HG03045 (cell line): Measurements from ENCODE around the gene GLRX5.
"Not testable (repeated sequence)": the region's sequence is repeated elsewhere in the genome, so short reads cannot be mapped to it uniquely, and the experiment has no call there.

ENCODE experiments used
- ATAC-seq: cut with Tn5 transposase; IDR thresholded peaks from one replicate; pipeline ENCODE4 v1.9.1; 2021; ENCODE audit warnings: mild to moderate bottlenecking, moderate library complexity; ENCODE audit not compliant: unreplicated experiment

GLRX5 gene

DNA sequence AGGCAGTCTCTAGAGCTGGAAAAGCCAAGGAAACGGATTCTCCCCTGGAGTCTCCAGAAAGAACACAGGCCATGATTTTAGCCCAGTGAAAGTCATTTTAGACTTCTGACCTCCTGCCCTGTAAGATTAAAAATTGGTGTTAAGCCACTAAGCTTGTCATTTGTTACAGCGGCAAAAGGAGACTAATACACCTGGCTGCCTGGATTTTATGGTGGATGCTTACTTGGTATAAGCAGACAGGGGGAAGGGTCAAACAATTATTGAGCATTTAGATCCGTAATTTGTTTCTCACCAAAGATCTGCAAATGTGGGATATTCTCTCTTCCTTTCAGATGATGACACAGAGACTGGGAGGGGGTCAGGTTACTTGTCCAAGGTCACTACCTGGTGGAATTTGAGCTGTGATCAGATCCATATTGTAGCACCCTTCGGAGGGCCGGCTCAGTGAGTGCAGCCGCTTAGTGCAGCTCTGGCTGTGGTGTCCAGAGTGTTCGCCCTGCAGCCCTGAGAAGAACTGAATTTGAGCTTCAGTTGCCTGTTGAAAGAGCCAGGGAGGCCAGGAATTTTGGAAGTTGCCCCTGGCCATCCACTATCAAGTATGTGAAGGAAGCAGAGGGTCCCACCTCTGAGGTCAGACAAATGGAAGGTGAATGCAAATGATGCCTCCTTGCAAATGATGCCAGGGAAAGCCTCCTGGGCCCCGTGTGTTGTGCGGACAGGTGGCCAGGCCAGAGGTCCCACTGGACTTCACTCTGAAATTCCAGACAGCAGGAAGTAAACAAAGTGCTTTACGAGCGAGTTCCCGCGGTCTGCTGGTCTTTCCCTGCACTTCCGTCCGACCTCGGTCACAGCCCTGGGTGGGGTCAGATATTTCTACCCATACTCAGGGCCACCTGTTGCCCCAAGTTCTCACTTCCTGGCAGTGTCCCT lies 15.1 kb downstream of the GLRX5 start:
- ATAC-seq, result no peak

DNA sequence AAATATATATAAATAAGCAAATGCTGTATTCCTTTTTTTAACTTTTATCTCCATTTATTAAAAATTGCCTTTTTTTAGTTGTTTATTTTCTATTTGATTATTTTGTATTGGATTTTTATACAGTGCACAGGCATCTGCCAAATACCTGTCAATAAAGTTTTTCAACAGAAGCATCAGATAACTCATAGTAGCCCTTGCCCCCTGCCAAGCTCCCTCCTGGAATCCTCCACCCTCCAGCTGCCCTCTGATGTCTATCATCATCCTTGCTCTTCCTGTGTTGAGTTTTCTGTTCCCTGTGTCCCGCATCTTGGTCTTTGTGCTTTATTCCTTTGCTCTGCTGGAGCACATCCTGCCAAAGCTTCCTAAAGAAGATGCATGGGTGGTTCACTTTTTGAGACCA lies 16.6 kb downstream of the GLRX5 start:
- ATAC-seq, result no peak

DNA sequence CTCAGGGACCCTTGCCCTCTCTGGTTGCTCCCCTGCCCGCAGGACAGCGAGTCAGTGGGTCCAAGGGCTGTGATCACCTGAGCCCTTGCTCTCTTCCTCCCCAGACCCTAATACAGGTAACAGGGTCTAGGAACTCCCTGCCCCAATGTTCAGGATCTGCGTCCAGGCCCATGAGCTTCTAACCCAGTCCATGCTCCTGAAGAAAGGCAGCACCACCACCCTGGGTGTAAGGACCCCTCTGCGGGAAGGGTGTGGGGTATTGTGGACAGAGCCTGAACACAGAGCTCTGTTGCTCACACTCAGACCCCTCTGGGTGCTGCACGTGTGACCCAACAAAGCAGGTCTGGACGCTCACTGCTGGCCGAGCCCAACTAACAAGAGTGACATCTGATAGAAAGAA lies 18.3 kb downstream of the GLRX5 start:
- no peak for ATAC-seq

DNA sequence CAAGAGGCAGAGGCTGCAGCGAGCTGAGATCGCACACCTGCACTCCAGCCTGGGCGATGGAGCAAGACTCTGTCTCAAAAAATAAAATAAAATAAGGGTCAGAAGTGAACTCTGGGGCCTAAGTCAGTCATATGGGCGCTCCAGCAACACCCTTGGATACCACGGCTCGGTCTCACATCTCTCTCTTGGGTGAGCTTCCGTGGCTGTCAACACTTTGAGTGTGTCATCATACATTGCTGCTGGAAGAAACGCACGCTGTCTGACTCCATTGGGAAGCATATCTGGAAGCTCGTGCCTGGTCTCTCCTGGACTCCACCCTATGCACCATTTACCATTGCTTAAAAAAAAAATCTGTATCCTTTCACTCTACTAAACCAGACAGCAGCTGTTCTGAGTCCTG lies 20.2 kb downstream of the GLRX5 start:
- no peak for ATAC-seq

DNA sequence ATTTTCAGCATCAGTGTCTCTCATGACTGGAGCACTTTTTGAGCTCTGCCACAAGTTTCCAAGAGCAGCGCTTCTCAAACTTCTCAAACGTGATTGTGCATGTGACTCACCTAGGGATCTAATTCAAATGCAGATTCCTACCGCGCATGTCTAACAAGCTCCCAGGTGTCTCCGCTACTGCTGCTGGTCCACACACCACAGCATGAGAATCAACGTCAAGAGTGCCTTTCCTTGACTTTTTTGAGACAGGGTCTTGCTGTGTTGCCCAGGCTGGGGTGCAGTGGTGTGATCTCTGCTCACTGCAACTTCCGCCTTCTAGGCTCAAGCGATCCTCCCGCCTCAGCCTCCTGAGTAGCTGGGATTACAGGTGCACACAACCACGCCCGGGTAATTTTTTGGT lies 22.4 kb downstream of the GLRX5 start:
- ATAC-seq, result no peak

DNA sequence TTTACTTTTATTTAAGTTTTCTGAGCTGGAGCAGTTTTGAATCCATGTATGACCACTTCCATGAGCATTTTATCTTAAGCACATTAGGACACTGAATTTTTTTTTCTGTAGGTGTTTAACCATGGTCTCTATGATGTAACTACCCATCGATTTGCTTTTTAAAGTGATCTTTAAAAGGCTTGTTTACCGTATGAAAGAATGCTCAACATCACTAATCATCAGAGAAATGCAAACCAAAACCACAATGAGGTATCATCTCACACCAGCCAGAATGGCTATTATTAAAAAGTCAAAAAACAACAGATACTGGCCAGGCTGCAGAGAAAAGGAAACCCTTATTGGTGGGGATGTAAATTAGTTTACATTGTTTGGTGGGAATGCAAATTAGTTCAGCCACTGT lies 23.0 kb downstream of the GLRX5 start:
- ATAC-seq, result no peak

DNA sequence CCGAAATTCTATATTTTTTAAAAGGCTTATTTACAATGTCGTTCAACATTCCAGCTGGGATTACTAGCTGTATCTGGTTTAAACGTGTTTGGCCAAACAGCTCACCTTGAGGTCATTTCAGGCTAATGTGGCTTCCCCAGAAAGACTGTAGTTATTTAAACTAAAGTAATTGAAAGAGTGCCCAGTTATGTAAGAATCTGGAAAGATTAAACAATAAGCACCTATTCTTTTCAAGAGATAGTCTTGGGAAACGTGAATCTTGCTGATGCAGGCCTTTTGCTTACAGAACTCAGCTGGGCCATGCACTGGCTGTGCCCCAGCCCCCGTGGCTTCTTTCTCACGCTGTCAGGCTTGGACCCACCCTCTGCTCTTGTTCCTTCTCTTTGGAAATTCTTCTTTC lies 24.4 kb downstream of the GLRX5 start:
- no peak for ATAC-seq

DNA sequence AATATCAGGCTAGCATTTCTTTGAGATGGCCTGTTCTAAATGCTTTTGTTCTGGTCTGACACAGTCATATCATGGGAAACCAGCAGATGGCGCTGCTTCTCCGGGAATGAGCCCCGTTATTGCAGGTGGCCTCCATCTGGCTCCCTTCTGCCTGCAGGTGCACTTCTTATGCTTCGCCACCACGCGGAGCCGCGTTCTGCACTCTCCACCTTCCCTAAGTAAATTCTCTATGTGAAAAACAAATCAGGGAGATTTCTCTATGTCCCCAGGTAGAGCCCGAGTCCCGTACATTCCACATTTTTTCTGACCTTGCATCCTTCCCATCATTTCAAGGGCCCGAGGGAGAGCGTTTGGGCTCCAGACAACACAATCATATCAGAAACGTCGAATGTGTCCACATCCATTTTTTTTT lies 26.2 kb downstream of the GLRX5 start:
- ATAC-seq, result peak; percentile 82

DNA sequence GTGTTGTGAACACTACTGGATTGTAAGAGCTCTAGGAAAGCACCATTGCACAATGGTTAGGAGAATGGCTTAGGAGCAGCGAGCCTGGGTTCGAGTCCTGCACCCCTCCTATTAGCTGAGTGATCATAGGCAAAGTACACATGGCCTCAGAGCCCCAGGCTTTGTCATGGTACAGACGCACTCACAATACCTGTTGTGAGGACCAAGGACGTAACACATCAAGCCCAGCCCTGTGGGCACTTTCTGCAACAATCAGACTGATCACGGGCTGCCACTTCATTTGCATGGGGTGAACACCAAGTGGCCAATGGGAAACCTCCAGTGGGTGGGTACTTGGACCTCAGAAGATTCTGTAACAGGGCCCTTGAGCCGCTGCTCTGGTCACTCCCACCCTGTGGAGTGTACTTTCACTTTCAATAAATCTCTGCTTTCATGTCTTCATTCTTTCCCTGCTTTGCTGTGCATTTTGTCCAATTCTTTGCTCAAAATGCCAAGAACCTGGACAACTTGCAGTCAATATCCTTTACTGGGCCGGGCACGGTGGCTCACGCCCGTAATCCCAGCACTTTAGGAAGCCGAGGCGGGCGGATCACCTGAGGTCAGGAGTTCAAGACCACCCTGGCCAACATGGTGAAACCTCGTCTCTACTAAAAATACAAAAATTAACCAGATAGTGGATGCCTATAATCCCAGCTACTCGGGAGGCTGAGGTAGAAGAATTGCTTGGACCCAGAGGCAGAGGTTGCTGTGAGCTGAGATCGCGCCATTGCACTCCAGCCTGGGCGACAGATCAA lies 28.2 kb downstream of the GLRX5 start:
- ATAC-seq, result no peak

DNA sequence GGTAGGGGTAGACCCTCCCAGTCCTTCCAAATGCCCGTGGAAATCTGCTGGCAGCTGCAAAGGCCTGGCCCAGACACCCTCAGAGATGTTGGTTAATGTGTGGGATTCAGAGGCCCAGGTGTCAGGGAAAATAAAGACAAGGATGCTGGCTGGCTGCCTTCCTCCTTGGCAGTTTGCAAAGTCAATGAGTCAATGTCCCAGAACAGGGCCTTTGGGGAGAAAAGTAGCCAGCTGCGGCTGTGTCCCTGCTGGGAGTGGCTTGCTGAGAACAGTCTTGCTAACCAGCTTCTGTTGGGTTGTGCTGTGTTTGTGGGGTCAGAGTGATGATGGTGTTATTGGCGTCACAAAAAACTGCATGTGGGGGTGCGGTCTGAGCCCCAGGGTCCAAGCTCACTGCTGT lies 29.2 kb downstream of the GLRX5 start:
- no peak for ATAC-seq

DNA sequence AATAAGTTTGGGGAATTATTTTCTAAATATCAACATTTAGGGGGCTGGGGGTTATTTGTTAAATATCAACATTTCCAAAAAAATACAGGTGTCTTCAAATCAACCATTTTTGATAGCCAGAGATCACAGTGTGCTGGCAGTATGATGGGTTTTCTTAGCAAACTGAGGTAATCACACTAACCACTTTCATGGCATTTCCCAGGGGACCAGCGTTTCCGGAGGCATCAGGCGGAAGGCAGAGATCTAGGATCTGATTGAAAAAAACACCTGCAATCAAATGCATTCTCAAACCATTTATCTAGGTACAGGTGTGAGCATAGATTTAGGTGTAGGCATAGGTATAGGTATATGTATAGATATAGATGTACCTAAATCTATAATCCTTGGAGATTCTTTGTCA lies 34.6 kb downstream of the GLRX5 start:
- ATAC-seq, result no peak

DNA sequence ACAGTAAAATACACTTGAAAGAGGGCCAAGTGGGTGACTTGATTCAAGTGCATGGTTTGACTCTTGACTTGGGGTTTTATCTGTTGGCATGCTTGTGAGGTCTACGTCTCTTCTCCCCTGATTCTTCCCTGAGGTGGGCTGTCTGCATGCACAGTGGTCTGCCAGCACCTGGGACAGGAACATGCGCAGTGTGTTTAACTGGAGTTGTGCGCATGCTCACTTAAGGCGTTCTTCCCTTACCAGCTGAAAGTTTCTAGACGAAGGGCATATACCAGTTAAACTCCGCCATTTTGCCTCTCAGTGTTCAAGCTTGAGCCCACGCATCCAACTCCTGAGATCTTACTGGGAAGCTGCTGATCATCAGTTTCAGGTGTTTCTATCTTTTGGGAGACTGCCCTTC lies 38.5 kb downstream of the GLRX5 start:
- ATAC-seq, result no peak

DNA sequence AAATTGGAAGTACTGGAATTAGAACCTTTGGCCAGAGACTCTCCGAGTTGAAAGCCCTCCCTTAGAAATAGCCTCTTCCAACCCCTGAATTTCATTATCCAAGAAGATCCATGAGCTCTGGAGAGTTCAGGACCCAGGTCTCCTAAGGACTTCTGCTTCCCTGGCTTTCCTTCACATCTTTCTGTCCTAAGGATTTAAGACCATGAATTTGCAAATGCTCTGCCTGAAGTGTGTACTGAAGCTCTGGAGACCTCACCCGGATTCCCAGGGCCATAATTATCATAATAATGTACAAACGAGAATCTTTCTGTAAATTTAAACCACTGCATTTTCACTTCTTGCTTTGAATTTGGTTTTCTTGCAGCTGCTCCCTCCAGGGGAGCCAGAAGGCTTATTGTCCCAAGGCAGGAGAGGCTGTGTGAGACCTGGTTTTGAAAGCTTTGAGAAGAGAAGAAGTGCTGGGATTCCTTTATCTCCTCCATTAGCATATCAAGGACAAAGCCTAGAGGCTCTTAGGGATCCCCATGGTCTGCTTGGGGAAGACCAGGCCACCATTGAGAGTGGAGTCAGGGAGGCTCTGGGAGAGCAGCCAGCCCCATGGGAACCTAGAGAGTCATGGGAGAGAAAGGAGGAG lies 41.1 kb downstream of the GLRX5 start:
- ATAC-seq, result no peak

DNA sequence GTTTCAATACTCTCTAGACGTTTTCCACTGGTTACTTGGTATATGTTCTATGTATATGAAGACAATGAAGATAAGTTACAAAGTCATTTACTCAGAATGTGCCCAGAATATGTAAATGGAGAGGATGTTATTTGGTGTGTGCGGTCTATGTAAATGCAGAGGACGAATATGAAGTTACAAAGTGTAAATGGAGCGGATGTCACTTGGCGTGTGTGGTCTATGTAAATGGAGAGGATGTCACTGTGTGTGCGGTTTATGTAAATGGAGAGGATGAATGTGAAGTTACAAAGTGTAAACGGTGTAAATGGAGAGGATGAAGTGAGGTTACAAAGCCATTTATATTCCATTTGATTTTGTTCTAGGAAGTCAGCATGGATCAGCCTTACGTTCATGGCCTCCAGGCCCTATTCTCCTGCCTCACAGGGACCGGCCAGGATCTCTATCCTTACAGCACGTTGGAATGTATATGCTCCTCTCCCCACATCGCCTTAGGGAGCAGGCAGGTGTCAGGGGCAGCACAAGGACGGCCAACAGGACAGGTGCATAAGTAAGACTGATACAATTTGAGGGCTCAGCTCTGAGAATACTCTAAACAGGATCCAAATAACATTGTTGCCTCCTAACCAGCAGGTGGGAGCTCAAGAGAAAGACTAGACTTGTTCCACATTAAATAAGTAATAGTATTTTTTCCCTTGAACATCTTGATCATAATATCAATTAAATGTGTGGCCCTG lies 42.4 kb downstream of the GLRX5 start:
- peak; percentile 97 for ATAC-seq

DNA sequence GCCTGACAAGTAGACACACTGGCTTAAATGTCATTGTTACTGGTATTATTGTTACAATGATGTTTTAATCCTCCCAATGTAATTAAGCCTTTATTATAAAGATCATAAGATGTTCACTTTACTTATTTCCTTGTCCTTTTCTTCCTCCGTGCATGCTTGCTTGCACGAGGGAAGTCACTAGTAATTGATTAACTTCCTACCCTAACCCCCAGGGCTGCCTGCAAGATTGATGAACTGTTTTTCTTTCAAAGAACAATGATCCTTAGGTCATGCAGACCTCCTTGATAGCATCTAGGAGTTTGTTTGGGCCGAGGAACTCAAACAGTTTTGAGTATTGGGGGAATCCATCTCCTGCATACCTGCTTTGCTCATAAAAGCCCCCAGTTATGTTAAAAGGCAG lies 43.0 kb downstream of the GLRX5 start:
- no peak for ATAC-seq

DNA sequence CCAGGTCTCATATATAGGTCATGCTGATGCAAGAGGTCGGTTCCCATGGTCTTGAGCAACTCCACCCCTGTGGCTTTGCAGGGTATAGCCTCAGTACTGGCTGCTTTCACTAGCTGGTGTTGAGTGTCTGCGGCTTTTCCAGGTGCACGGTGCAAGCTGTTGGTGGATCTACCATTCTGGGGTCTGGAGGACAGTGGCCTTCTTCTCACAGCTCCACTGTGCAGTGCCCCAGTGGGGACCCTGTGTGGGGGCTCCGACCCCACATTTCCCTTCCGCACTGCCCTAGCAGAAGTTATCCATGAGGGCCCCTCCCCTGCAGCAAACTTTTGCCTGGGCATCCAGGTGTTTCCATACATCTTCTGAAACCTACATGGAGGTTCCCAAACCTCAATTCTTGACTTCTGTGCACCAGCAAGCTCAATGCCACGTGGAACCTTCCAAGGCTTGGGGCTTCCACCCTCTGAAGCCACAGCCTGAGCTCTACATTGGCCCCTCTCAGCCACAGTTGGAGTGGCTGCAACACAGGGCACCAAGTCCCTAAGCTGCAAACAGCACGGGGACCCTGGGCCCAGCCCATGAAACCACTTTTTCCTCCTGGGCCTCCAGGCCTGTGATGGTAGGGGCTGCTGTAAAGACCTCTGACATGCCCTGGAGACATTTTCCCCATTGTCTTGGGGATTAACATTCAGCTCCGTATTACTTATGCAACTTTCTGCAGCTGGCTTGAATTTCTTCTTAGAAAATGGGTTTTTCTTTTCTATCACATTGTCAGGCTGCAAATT lies 49.2 kb downstream of the GLRX5 start:
- ATAC-seq, result not testable (repeated sequence)

DNA sequence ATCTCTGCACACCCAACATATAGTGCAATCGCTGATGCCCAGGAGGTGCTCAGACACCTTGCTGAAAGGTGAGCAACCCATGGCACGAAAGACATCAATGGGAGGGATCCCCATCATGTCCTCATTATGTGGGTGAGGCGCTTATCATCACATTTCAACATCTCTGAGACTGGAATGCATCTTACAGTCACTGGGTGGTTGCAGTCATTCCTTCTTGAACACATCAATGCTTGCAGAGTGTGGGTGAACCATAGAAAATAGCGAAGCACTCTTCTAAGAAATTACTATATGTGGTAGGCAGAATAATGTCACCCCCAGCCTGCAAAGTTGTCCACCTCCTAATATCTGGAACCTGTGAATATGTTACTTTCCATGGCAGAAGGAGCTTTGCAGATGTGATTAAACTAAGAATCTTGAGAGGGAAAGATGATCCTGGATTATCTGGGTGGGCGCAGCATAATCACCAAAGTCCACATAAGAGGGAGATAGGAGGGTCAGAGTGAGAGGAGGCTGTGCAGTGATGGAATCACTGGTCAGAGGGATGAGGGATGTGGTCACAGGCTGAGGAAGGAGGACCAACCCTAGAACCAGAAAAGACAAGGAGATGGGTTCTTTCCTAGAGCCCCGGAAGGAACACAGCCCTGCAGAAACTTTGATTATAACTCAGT lies 51.2 kb downstream of the GLRX5 start:
- ATAC-seq, result no peak

DNA sequence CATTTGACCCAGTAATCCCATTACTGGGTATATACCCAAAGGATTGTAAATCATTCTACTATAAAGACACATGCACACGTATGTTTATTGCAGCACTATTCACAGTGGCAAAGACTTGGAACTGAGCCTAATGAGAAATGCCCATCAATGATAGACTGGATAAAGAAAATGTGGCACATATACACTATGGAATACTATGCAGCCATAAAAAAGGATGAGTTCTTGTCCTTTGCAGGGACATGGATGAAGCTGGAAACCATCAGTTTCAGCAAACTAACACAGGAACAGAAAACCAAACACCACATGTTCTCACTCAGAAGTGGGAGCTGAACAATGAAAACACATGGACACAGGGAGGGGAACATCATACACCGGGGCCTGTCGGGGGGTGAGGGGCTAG lies 56.3 kb downstream of the GLRX5 start:
- not testable (repeated sequence) for ATAC-seq
